ENCODE data around the gene GUCY2C. TPM values are rescaled to one million over a fixed set of nuclear protein-coding genes. Genes with fewer than 3 reads are reported as not detected.
A peak's percentile ranks its signal among the peaks of the same experiment; 100 is the strongest.
"Not testable (repeated sequence)": the region's sequence is repeated elsewhere in the genome, so short reads cannot be mapped to it uniquely, and the experiment has no call there.

Gene GUCY2C
- not detected in 2 replicates for total RNA-seq

DNA sequence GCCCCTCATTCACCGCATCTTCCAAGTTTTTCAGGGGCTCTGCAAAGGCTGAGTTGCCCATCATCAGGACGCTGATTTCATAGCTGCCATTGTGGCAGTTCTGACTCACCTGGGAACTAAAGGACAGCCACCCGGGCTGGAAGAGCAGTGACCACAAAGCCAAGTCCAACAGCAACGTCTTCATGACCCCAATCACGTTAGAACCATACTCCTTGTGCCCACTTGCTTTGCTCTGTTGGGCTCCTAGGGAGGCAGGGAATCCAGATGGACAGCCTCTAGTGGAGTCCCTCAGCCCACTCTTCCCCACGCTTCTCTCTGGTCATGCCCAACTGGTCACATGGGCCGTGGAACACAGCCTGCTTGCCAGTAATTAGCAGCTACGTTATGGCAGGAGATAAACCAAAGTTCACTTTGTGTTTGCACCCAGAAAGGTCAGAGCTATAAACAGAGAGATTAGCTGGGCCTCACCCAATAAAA, at the start of gene GUCY2C:
GUCY2C (minus strand) TSS at position 335 of the 477 bp plus-strand sequence; CDS start at position 184, 151 bp downstream.
- DNase-seq (ENCODE audit: low read depth in 2 of 2), result no peak

DNA sequence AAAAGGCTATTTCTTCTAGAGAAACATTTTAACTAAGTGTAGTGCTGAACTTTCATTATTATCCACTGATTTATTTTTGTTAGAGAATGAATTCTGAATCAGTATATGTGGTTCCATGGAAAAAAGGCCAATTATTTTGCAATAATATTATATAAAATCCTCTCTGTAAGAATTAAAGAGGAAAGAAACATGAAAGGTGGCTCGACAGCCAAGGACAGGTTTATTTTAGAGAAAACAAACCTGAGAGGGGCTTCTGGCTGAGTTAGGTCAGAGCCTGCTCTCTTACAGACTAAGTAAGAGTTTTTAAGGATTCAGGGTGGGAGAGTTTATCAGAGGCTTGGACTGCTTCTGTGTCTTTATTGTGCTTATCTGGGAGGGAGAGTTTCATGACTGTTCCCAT, 46.7 kb upstream of the GUCY2C start:
- DNase-seq (ENCODE audit: low read depth in 2 of 2), result no peak

DNA sequence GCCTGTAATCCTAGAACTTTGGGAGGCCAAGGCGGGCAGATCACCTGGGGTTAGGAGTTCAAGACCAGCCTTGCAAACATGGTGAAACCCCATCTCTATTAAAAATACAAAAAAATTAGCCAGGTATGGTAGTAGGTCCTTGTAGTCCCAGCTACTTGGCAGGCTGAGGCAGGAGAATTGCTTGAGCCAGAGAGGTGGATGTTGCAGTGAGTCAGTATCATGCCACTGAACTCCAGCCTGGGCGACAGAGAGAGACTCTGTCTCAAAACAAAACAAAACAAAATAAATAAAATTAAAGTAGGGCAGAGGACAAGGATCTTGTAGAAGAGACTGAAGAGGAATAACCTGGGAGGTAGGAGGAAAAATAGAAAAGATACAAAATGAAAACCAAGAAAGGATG, 45.5 kb upstream of the GUCY2C start:
- no peak for DNase-seq (ENCODE audit: low read depth in 2 of 2)

DNA sequence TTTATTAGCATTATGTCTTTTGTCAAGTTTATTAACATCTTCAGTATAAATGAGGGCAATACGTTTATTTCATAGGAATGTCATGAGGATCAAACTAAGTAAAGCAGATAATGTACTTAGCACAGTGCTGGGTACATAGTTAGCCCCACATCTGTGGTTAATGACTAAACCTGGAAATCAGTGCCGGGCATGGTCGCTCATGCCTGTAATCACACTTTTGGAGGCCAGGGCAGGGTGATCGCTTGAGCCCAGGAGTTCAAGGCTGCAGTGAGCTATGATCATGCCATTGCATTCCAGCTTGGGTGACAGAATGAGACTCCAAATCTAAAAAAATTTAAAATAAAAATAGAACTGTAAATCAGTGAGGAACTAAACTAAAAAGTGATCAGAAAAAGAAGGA, 44.8 kb upstream of the GUCY2C start:
- DNase-seq (ENCODE audit: low read depth in 2 of 2), result no peak

DNA sequence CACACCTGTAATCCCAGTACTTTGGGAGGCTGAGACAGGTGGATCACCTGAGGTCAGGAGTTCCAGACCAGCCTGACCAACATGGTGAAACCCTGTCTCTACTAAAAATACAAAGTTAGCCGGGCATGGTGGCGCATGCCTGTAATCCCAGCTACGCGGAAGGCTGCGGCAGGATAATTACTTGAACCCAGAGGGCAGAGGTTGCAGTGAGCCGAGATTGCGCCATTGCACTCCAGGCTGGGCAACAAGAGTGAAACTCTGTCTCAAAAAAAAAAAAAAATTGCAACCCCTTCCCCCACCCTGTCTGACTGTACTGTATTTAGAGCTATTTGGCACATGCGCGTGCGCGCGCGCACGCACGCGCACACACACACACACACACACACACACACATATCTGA, 40.0 kb upstream of the GUCY2C start:
- DNase-seq (ENCODE audit: low read depth in 2 of 2), result not testable (repeated sequence)

DNA sequence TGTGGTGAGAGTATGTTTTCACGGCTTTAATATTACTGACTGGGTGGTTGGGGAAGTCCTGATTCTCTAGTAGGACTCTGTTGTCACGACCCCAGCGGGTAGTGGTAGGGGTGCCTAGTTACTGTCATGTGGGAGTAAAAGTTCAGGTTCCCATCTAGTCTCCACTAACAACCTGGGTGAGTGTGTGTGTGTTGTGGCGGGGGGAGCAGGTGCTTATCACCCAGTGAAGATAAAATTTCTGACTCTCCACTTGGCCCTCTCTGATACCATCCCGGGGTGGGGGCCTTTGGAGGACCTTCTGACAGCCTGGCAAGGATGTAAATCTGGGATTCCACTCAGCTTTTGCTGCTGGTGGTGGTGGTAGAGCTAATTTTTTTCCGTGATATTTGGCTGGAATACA, 35.4 kb upstream of the GUCY2C start:
- DNase-seq (ENCODE audit: low read depth in 2 of 2), result no peak

DNA sequence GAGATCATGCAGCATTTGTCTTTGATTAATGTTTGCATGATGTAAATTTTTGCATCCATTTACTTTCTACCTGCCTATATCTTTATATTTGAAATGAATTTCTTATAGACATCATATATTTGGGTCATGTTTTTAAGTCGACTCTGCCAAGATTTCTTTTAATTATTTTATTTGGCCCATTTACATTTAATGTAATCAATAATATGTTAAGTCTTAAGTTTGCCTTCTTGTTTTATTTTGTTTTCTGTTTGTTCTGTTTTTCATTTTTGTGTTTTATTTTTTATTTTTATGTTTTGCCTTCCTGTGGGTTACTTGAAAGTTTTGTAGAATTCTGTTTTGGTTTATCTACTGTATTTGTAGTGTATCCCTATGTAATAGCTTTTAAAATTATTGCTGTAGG, 33.2 kb upstream of the GUCY2C start:
- no peak for DNase-seq (ENCODE audit: low read depth in 2 of 2)

DNA sequence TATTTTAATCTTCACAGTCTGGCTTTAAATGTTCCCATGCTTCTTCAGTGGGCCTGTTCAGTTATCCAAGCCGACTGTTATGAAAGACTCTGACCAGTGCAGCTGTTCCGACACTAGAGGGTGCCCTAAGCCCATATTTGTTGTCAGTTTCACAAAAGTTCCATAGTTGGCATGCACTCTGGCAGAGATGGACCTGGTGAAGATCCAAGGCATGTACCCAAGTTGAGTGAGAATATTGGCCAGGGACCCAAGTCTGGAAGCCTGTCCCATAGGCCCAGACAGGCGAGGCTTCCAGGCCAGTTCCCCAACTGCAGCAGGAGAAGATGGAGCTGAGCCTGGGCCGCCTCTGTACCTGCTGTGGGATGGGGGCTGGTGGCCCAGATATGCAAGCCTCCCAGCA, 27.4 kb upstream of the GUCY2C start:
- peak; percentile 75 to 77 for DNase-seq (ENCODE audit: low read depth in 2 of 2)

DNA sequence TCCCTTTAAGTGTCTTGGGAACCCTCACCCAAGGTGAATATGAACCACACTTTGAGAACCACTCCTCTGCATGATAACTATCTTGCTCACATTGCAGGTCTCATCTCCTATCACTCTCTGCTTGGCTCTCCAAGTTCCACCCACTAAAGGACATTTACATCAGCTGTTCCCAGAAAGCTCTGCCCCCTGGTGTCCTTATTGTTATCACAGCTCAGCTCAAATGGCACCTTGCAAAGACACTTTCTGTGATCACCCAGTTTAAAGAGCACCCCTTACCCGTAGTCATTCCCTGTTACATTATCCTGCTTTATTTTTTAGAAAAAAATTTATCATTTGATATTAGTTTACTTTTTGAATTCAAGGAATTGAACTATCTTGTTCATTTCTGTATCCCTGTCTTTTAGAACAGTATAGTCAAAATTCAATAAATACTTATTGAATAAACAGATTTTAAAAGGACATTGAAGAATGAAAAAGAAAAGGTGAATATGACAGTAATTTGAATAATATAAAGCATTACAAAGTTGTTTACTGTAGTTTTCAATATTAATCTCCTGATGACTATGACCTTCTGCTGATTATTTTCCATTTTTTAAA, 20.5 kb upstream of the GUCY2C start:
- DNase-seq (ENCODE audit: low read depth in 2 of 2), result peak; percentile 66 to 67

DNA sequence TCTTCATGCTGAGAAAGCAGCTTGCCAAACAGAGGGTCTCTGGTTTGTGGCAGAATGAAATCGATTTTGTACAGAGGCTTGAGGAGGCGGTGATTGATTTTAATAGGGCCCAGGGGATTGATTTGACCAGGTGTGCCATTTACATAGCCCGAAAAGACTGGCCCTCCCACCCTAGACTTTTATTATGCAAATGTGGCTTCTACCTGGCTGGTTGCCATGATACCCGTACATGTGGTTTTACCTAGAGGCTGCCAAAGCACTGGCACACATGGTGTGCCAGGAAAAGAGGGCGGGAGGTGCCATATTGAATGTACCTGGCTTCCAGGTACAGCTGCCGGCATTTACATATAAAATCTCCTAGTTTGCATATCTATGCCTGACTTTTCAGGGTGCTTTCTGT, 18.0 kb upstream of the GUCY2C start:
- DNase-seq (ENCODE audit: low read depth in 2 of 2), result no peak

DNA sequence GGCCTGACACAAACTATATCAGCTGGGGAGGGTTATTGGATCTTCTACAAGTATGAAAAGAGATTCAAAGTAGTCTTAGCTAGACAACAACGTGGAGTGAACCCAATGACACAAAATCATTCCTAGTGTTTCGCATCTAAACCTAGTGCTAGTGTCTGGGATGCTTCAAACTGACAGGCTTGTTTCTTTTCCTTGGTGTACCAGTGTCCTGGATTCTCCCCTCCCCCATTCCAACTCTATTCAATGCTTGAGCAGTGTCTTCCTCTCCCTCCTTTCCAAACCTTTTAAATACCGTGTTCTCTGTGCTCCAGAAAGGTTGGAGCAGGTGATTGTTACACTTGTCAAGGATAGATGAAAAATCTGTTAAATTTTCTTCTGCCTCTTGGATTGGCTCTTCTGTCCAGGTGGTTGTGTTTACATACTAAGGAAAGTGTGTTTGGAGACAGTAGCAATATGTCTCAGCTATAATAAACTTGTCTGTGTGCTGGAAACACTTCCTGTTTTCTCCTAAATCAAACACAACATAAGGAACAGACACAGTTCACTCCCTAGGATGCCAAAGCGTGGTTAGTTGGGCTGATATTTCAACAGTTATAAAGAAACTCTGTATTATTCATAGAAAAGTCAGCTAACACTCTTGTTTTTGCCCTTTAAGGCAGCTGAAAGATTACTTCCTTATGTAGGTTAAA, 14.4 kb upstream of the GUCY2C start:
- no peak for DNase-seq (ENCODE audit: low read depth in 2 of 2)

DNA sequence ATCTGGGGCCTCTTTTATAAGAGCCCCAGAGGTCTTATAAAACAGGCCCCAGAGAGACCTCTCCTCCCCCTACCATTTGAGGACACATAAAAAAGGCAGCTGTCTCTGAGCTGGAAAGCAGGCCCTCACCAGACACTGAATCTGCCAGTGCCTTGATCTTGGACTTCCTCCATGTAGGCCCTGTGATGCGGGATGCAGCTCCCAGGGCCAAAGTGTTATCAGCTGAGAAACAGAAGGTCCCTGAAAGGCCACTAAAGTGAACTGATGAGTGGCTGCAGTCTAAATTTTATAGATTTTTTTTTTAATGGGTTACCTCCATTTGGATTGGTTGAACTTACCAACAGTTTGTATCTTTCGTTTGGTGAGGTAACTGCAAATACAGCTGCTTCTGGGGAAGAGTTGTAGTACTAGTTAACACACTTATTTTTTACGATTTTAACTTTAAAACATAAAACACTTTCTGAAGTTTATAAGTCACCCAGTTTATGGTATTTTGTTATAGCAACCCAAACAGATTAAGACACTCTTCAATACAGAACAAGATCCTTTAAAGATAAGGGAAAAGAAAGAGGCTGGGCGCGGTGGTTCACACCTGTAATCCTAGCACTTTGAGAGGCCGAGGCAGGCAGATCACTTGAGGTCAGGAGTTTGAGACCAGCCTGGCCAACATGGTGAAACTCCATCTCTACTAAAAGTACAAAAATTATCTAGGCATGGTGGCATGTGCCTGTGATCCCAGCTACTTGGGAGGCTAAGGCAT, 5.6 kb upstream of the GUCY2C start:
- DNase-seq (ENCODE audit: low read depth in 2 of 2), result no peak

DNA sequence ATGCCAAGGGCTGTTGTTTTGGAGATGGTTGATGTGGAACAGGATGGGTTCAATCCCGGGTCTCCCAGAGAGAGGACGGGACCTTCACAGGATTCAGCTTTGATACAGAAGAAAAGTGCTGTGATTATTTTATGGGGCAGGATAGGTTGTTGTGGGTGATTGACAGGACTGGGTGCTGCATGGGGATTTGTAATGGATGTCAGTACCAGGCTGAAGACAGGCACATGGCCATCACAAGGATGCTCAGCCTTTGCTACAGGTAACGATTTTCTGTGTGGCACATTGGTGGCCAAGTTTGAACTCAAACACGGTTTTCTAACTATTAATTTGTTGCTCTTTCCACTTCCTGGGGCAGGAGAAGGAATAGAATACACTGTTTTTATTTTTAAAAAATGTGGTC, 4.5 kb upstream of the GUCY2C start:
- DNase-seq (ENCODE audit: low read depth in 2 of 2), result no peak

DNA sequence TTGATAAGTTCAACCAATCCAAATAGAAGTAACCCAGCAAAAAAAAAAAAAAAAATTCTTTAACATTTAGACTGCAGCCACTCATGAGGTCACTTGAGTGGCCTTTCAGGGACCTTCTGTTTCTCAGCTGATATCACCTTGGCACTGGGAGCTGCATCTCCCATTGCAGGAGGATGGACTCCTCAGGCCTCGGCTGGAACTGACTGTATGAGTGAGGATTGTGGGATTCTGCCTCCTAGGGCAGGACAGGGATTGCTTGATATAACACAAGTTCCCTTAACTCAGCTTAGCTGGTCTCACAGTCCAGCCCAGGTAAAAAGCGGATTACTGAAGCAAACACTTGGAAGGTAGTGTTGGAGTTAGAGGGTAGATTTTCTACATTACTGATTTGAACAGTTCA, 3.5 kb upstream of the GUCY2C start:
- DNase-seq (ENCODE audit: low read depth in 2 of 2), result no peak

DNA sequence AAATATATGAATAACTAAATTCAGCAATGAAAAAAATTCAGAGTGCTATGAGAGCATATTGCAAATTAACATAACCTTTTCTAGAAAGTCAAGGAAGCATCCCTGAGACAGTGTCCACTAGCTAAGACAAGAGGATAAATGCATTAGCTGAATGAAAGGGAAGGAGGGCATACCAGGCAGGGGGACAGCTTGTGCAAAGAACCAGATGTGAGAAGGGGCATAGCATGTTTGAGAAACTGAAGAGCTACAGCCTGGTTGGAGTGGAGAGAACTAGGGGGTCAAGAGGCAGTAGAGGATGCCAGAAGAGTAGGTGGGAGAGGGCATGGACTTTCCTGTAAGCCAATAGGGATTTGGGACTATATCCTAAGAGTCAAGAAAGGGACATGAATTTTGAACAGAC, 2.2 kb upstream of the GUCY2C start:
- DNase-seq (ENCODE audit: low read depth in 2 of 2), result no peak

DNA sequence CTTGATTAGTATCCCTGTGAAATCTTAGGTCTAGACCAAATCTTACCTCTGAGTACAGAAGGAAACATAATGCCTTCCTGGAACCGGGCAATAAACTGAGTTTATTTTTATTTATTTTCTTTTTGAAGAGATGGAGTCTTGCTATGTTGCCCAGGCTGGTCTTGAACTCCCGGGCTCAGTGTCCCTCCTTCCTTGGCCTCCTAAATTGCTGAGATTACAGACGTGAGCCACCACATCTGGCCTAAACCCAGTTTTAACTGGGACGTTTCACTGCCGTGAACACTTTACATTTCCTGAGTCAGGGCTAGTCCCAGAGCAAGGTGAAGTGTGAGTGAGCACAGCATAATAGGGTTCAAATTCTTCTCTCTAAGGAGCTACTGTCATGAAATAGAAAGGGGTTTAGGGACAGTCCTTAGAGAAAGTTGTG, 671 bp downstream of the GUCY2C start:
- no peak for DNase-seq (ENCODE audit: low read depth in 2 of 2)

DNA sequence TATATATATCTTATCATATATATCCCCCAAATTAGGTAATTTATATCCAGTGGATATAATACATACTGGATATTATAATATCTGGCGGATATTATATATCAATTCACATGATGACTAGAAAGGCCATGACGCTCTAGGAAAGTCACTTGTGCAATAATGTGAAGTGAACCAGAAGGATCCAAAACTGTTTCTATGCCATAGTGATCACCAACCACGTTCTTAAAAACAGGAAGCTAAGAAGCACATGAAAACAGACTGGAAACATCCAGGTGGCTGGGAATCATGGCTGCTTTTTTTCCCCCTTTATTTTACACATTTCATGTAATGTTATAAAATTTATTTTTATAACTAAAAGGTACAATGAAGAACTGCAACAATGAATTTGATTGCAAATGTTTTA, 1.4 kb downstream of the GUCY2C start:
- no peak for DNase-seq (ENCODE audit: low read depth in 2 of 2)

DNA sequence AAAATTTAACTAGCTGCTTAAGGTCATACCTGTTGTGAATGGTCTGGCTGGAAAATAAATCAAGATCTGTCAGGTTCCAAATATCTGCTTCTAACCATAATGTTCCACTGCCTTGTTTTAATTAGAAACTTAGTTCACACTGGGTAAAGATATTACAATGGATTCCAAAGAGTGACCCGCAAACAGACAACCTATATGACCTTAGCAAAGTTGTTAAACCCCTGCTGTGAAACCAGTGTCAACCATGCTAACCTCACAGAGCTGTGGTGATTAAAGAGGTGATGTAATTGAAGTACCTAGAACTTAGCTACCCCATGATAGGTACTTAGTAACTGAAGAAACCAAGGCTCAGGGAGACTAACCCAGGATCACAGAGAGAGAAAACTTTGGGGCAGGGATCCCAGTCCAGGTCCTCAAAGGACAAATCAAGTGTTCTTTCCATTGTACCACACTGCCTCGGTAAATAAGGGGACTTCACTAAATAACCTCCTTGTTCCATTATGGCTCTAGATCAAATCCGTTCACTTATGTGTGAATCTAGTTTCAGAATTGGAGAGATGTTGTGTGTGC, 2.2 kb downstream of the GUCY2C start:
- DNase-seq (ENCODE audit: low read depth in 2 of 2), result no peak

DNA sequence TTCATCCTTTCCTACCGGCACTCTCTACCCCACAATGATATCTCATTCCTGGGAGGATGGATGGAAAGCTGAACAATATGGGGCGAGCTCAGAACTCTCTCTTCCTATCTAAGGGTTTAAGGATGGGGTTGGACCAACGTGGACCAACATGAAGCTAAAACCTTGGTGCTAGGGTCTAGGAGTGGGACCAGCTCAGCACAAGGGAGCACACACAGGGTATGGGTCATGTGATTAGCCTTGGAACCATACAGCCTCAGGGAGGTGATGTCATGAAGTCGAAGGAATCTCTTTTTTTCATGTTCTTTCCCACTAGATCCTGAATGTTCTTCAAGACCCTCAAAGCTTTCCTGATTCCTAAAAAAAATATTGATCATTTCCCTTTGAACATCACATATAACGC, 3.3 kb downstream of the GUCY2C start:
- no peak for DNase-seq (ENCODE audit: low read depth in 2 of 2)

DNA sequence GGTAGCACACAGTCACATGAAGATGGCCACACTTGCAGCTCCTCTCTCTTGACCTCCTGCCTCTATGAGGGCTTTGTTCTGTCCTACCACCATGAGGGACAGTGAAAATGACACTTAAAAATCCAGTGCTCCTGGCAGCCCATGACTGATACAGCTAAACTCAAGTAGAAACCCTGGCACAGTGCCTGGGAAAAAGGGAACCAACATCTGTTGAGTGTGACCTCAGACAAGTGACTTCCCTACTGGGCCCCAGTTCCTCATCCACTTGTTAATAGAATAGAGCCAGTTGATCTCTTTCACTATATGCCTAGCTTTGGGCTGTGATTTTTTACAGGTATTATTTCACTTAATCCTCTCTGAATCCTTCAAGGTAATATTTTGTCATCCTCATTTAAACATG, 4.8 kb downstream of the GUCY2C start:
- no peak for DNase-seq (ENCODE audit: low read depth in 2 of 2)

DNA sequence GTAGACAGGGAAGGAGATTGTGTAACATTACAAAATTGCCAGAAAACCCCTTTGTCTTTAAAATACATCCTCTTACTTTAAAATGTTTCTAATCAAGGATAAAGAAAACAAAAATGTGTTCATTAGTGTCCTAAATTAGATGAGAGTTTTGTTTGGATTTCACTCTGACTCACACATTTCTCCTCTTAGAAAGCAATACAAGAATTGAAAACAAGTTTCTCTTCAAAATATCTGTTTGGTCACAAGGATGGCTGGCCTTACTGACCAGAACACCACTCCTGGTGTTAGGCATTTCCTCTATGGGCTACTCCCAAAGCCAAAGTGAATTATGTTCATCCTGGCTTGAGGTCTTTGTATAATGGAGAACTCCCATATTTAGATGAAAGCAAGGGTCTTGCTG, 6.4 kb downstream of the GUCY2C start:
- DNase-seq (ENCODE audit: low read depth in 2 of 2), result no peak

DNA sequence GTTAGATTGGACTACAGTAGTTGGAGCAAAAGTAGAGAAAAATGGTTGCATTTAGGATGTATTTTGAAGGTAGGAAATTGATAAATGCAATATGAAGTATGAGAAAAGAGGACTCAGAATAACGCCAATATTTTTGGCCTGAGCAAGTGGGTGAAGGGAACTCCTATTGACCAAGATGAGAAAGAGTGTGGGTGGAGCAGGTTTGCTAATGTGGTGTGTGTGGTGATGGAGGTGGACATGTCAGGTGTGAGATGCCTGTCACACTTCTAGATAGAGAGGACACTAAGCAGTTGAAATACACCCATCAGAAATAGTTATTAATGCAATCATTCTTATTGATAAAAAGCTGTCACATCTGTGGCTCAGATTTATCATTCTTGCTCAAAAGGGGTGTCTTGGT, 7.3 kb downstream of the GUCY2C start:
- no peak for DNase-seq (ENCODE audit: low read depth in 2 of 2)

Measured in lung microvascular endothelial cell (primary cell).